HCT116 (cell line): ENCODE results near the gene WDR93. TPM values are rescaled to one million over a fixed set of nuclear protein-coding genes. Genes with fewer than 3 reads are reported as not detected.

Experiments
- ATAC-seq: fragments of 200-7000 bp; cut with Tn5 transposase; 2 replicates; pipeline ENCODE4 v1.9.1; 2020; ENCODE audit warnings: mild to moderate bottlenecking, moderate library complexity
- BruUV-seq: library from RNA; stranded (reverse); fragments of 400-500 nt; replicated peaks from 2 replicates; lab custom pipeline; 2021; lab: Mats Ljungman, UMichigan
- CTCF ChIA-PET: fragments of 300-600 bp; sonication (Branson Sonifier 250); formaldehyde crosslinking; loops from one replicate; lab custom pipeline; 2021; ENCODE audit warnings: antibody characterized with exemption; lab: Charles Lee
- POLR2A ChIA-PET: fragments of 300-600, 350-600 bp; sonication (Branson Sonifier 250); formaldehyde crosslinking; loops from one replicate; lab custom pipeline; 2021; ENCODE audit warnings: antibody characterized with exemption; lab: Charles Lee
- RAD21 ChIA-PET, 2 experiments: fragments of 300-600 bp; sonication (Branson Sonifier 250); formaldehyde crosslinking; loops; one replicate each; lab custom pipeline; 2023; ENCODE audit warnings: low total read pairs in 2 of 2; ENCODE audit not compliant: uncharacterized antibody in 2 of 2, unreplicated experiment in 2 of 2, low non-redundant PET in 1 of 2; lab: Charles Lee
- DNase-seq: peaks from one replicate; pipeline ENCODE4 v3.0.0-alpha.2; 2010; ENCODE audit warnings: low read depth, low spot score
- H2AFZ ChIP-seq: fragments of 200-600 bp; shearing (Covaris generic), sonication (generic); 2 replicates; pipeline ENCODE4 v1.6.1; 2017; ENCODE audit warnings: low read depth, mixed run types, mixed read lengths, antibody characterized with exemption, low read length; ENCODE audit not compliant: poor library complexity, severe bottlenecking
- H3K27ac ChIP-seq: 2 replicates; pipeline ENCODE4 v1.5.1; 2012; ENCODE audit warnings: low read depth, low read length
- H3K27me3 ChIP-seq: fragments of 200-600 bp; sonication (generic); 2 replicates; pipeline ENCODE4 v1.6.1; 2016; ENCODE audit warnings: mixed run types, low read length, mixed read lengths; ENCODE audit not compliant: insufficient read depth
- H3K36me3 ChIP-seq, 2 experiments: fragments of 200-500 bp in 1 of 2; fragments of 200-600 bp in 1 of 2; sonication (Bioruptor generic) in 1 of 2; sonication (generic) in 1 of 2; 2 replicates each; pipeline versions ENCODE4 v1.5.1 to v1.6.1; 2014 to 2016; ENCODE audit warnings: low read length in 2 of 2, inconsistent platforms in 1 of 2, mixed read lengths in 1 of 2, mixed run types in 1 of 2; ENCODE audit not compliant: insufficient read depth in 2 of 2, control insufficient read depth in 1 of 2
- H3K4me1 ChIP-seq, 2 experiments: fragments of 200-600 bp in 1 of 2; sonication (generic) in 1 of 2; 2 replicates each; pipeline versions ENCODE4 v1.5.1 to v1.6.1; 2012 to 2017; ENCODE audit warnings: low read length in 2 of 2, inconsistent platforms in 1 of 2, mild to moderate bottlenecking in 1 of 2, mixed read lengths in 1 of 2, mixed run types in 1 of 2, moderate library complexity in 1 of 2; ENCODE audit not compliant: insufficient read depth in 2 of 2, control insufficient read depth in 1 of 2
- H3K4me2 ChIP-seq: fragments of 200-600 bp; sonication (generic); 2 replicates; pipeline ENCODE4 v1.6.1; 2017; ENCODE audit warnings: mixed run types, low read length, mixed read lengths
- H3K4me3 ChIP-seq, 2 experiments: fragments of 200-600 bp in 1 of 2; sonication (generic) in 1 of 2; replicated peaks in 1 of 2; 2 replicates each; pipeline ENCODE4 v1.5.1; 2011 to 2016; ENCODE audit warnings: low read length in 2 of 2, control low read depth in 1 of 2, low read depth in 1 of 2, mild to moderate bottlenecking in 1 of 2, mixed read lengths in 1 of 2, mixed run types in 1 of 2
- H3K79me2 ChIP-seq: fragments of 200-600 bp; sonication (generic); 2 replicates; pipeline ENCODE4 v1.6.1; 2017; ENCODE audit warnings: mild to moderate bottlenecking, mixed run types, low read length, moderate library complexity, mixed read lengths; ENCODE audit not compliant: insufficient read depth
- H3K9ac ChIP-seq: fragments of 200-600 bp; sonication (generic); 2 replicates; pipeline ENCODE4 v1.6.1; 2016; ENCODE audit warnings: low read length, mixed read lengths
- H3K9me2 ChIP-seq: fragments of 200-600 bp; sonication (generic), shearing (Covaris generic); 2 replicates; pipeline ENCODE4 v1.6.1; 2017; ENCODE audit warnings: mixed run types, mild to moderate bottlenecking, moderate library complexity; ENCODE audit not compliant: insufficient read depth
- H3K9me3 ChIP-seq, 2 experiments: fragments of 200-500 bp in 1 of 2; fragments of 200-600 bp in 1 of 2; sonication (Bioruptor generic) in 1 of 2; sonication (generic) in 1 of 2; 2 replicates each; pipeline ENCODE4 v1.6.1; 2014 to 2017; ENCODE audit warnings: low read length in 2 of 2, mixed read lengths in 2 of 2, inconsistent platforms in 1 of 2, low read depth in 1 of 2, mild to moderate bottlenecking in 1 of 2, mixed run types in 1 of 2, moderate library complexity in 1 of 2; ENCODE audit not compliant: control insufficient read depth in 1 of 2, insufficient read depth in 1 of 2
- H4K20me1 ChIP-seq: fragments of 200-600 bp; sonication (generic), shearing (Covaris generic); 2 replicates; pipeline ENCODE4 v1.6.1; 2017; ENCODE audit warnings: mixed run types, mild to moderate bottlenecking, moderate library complexity; ENCODE audit not compliant: insufficient read depth
- CBX3 ChIP-seq: IDR thresholded peaks from 2 replicates; pipeline ENCODE4 v1.6.1; 2012; ENCODE audit warnings: low read depth
- CEBPB ChIP-seq: IDR thresholded peaks from 2 replicates; pipeline ENCODE4 v1.6.1; 2012; ENCODE audit warnings: low read depth
- CTCF ChIP-seq, 3 experiments: fragments of 200-600 bp in 1 of 3; sonication (generic) in 1 of 3; IDR thresholded peaks in 2 of 3; conservative IDR thresholded peaks in 1 of 3; 2 replicates each; pipeline ENCODE4 v1.5.1; 2012 to 2017; ENCODE audit warnings: low read depth in 2 of 3, low read length in 2 of 3, antibody characterized with exemption in 1 of 3, borderline replicate concordance in 1 of 3, control low read depth in 1 of 3, mild to moderate bottlenecking in 1 of 3, mixed read lengths in 1 of 3, mixed run types in 1 of 3, moderate library complexity in 1 of 3; ENCODE audit not compliant: insufficient read depth in 1 of 3
- EGR1 ChIP-seq: IDR thresholded peaks from 2 replicates; pipeline ENCODE4 v1.6.1; 2012; ENCODE audit warnings: low read depth
- ELF1 ChIP-seq: IDR thresholded peaks from 2 replicates; pipeline ENCODE4 v1.6.1; 2012; ENCODE audit warnings: low read depth, borderline replicate concordance
- EZH2phosphoT487 ChIP-seq: fragments of 200-600 bp; IDR thresholded peaks from 2 replicates; pipeline ENCODE4 v1.6.1; 2018; ENCODE audit warnings: antibody characterized with exemption, borderline replicate concordance
- MAX ChIP-seq: IDR thresholded peaks from 2 replicates; pipeline ENCODE4 v1.6.1; 2012
- RAD21 ChIP-seq: IDR thresholded peaks from 2 replicates; pipeline ENCODE4 v1.6.1; 2012; ENCODE audit warnings: low read depth, mild to moderate bottlenecking
- ZNF274 ChIP-seq: fragments of 200-500 bp; sonication (Bioruptor generic); IDR thresholded peaks from 2 replicates; pipeline ENCODE4 v1.6.1; 2014; ENCODE audit warnings: mild to moderate bottlenecking, low read depth, low read length, inconsistent platforms
- intact Hi-C: fragments of 100-400 bp; cut with micrococcal nuclease; formaldehyde crosslinking; loops from 2 replicates; pipeline ENCODE4 v1.10.0; 2022
- total RNA-seq: library from RNA; stranded (reverse); gene quantifications from one replicate; pipeline ENCODE4 v1.2.1, GENCODE V29; 2021; ENCODE audit not compliant: unreplicated experiment

WDR93 gene
- total RNA-seq, 1 experiment from 2014 or later = 0.42 TPM

- Histone ChIP-seq H3K9me3 (no peaks in the 10 kb centered on the region), H3K4me1 (0 out of 4 replicates have a peak, but pooled peaks cover 0 to 5% of the 10 kb centered on the region in 2 experiments), H4K20me1 (no peaks in the 10 kb centered on the region), H3K4me2 (no peak overlapping the region), H3K27ac (no peak overlapping the region), H3K27me3 (no peaks in the 10 kb centered on the region), H3K9me2 (no peaks in the 10 kb centered on the region), H3K9ac (no peak overlapping the region), H2AFZ (no peak overlapping the region), H3K79me2 (no peaks in the 10 kb centered on the region), H3K4me3 (no peak overlapping the region), H3K36me3 (no peaks in the 10 kb centered on the region)
- ATAC-seq (no peak), DNase-seq (no peak)
- ChIA-PET POLR2A (no interaction called here), RAD21 (no interaction called here), CTCF (interaction anchor here (0.6 kb wide), 1 partner anchor 542 kb away, joined by 3 read pairs; no protein-coding TSS in a partner anchor)
- BruUV-seq = no TSS peak
- TF ChIP-seq CBX3 = no peak
- TF ChIP-seq EGR1 = no peak
- no peak for TF ChIP-seq ELF1
- no peak for TF ChIP-seq MAX
- no peak for TF ChIP-seq CEBPB
- no peak for TF ChIP-seq EZH2phosphoT487
- intact Hi-C loops = no loop called here
Measured at GRCh38 chr15:89735773-89736172, 45.2 kb downstream of the WDR93 start.

GRCh38 chr15:89740137-89740536 lies 49.5 kb downstream of the WDR93 start:
- TF ChIP-seq ZNF274 (no peak), CTCF (IDR thresholded peaks at IDR 0.05 in 2 of 3, conservative IDR thresholded peaks at IDR 0.05 in 1 of 3; ENCODE audit: borderline replicate concordance in 1 of 3, insufficient read depth in 1 of 3, low read depth in 2 of 3, low read length in 2 of 3) (peak; percentile 78 to 93 (median 89)), RAD21 (peak; percentile 91)
- H4K20me1 ChIP-seq = no peaks in the 10 kb centered on the region
- BruUV-seq = no TSS peak
- H3K4me1 ChIP-seq = 0 out of 4 replicates have a peak, but pooled peaks cover 0 to 9% of the 10 kb centered on the region in 2 experiments
- ChIA-PET POLR2A (interaction anchor here (0.7 to 1.0 kb wide), 2 partner anchors 10 to 149 kb away, joined by 3 to 4 read pairs; partner anchors contain the start of gene MESP1), CTCF (interaction anchor here (0.6 to 2.4 kb wide), 26 partner anchors 8 to 452 kb away, joined by 3 to 50 read pairs (median 6); no protein-coding TSS in a partner anchor), RAD21 (interaction anchor here (0.7 to 1.2 kb wide), 7 partner anchors 93 to 347 kb away, joined by 3 to 8 read pairs (median 5); no protein-coding TSS in a partner anchor)
- H3K4me2 ChIP-seq = peak overlapping the region; percentile 56
- no peaks in the 10 kb centered on the region for H3K9me2 ChIP-seq
- no peaks in the 10 kb centered on the region for H3K27me3 ChIP-seq
- no peak overlapping the region for H3K4me3 ChIP-seq
- no peaks in the 10 kb centered on the region for H3K36me3 ChIP-seq
- ATAC-seq (peak; percentile 96), DNase-seq (peak; percentile 67)
- H3K79me2 ChIP-seq = no peaks in the 10 kb centered on the region
- intact Hi-C loops = loop anchor here (1.0 to 10.0 kb wide), 4 partner anchors 135 to 475 kb away; no protein-coding TSS in a partner anchor
- H3K9ac ChIP-seq = no peak overlapping the region
- no peaks in the 10 kb centered on the region for H3K9me3 ChIP-seq
- peak overlapping the region; percentile 24 for H2AFZ ChIP-seq
- H3K27ac ChIP-seq = no peak overlapping the region
